ENCODE measurements around the gene SPCS3.
A peak's percentile ranks its signal among the peaks of the same experiment; 100 is the strongest.
"Not testable (repeated sequence)": the region's sequence is repeated elsewhere in the genome, so short reads cannot be mapped to it uniquely, and the experiment has no call there.

The SPCS3 gene

DNA sequence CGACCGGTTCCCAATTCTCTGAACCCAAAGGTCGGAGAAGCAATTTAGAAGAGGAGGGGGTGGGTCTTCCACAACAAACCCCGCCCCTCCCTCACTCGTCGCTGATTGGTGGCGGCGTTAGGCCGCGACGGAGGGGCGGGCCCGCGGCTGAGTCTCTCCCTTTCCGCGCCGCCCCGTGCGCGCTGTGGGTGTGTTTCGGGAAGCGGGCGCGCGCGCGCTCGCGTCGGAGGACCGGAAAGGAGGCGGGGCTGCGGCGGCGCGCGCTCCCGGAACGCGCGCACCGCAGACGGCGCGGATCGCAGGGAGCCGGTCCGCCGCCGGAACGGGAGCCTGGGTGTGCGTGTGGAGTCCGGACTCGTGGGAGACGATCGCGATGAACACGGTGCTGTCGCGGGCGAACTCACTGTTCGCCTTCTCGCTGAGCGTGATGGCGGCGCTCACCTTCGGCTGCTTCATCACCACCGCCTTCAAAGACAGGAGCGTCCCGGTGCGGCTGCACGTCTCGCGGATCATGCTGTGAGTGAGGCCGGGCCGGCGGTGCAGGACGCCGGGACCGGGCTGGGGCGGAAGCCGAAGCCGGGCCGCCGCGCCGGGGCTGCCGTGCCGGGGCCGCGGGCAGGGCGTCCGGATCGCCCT is at the start of gene SPCS3:
TSS of gene SPCS3 (plus strand) at position 263 of the 636 bp plus-strand sequence. CDS start at position 374, 111 bp downstream.
- DNase-seq (ENCODE audit: low spot score) = peak; percentile 98

DNA sequence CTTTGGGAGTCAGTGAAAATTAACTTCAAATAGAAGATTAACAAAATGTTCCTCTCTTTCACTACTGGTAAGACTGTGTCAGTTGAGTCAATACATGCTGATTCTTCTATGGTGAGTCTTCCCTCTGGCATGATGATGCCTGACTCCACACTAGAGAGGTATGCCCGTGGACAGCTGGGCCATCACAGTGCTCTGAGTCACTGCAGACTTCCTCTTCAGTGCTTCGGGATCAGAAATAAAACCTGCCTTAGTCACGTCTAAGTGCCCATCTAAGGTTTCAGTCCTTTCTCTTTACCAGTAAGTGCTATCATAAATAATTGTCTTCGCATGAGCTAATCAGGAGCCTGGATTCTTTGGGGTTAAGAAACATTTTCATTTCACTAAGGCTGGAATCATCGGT is 49.1 kb upstream of the SPCS3 start:
- no peak for DNase-seq (ENCODE audit: low spot score)

DNA sequence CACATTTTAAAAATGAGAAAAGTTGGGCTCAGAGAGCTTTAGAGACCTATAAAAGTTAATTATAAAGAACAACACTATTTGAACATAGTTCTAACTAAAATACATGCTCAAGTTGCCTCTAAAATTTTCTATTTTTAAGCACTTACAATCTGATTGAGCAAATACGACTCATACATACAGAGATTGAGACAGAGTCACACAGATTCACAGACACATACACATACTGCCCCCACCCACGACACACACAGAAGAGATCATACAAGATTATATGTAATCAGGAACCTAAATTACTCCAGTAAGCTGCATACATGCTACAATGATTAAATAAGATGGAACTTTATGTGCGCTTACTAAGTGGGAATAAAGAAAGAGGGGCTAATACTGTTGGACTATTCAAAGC is 48.0 kb upstream of the SPCS3 start:
- DNase-seq (ENCODE audit: low spot score) = no peak

DNA sequence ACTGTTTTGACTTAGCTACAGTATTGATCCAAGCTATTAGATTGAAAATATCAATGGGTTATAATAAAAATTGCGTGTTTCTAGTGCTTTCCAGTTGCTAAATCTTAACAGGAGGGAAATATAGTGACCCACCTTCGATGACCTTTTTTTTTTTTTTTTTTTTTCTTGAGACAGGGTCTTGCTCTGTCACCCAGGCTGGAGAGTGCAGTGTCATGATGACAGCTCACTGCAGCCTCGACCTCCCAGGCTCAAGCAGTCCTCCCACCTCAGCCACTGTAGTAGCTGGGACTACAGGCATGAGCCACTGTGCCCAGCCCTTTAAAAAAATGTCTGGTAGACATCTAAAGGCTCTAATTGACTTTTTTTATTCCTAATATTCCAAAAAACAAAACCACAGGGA is 47.0 kb upstream of the SPCS3 start:
- DNase-seq (ENCODE audit: low spot score) = no peak

DNA sequence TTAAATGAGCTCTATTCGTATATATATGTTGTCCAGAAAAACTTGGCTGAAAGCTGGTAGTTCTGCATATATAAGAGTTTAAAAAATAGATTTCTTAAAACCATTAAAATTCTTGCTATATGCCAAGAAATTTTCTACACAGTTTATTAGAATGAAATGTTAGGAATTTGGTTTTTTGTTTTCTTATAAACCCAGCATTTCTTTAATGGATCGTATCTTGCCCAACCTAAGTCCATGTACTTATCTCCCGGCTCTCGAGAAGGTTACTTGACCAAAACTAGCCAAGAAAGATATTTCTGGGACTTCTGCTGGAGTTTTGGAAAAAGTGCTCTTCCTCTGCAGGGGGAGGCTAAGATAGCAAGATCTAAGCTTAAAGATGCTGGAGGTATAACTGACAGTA is 46.0 kb upstream of the SPCS3 start:
- DNase-seq (ENCODE audit: low spot score) = no peak

DNA sequence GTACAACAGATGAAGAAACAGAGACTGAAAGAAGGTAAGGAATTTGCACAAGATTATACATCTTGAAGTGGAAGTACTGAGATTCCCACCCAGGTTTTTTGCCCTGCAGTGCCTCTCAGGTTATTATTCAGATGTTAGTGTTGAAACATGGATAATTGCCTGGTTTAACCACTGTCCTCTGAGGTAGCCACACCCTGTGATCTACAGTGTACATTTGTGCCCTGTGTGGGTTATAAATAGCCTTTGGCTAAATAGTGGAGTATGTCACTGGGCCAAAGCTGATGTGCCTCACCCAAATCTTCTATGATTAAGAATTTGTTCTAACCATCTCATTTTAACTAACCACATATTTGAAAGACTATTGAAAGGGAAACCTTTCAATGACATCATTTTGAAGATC is 45.3 kb upstream of the SPCS3 start:
- DNase-seq (ENCODE audit: low spot score) = no peak

DNA sequence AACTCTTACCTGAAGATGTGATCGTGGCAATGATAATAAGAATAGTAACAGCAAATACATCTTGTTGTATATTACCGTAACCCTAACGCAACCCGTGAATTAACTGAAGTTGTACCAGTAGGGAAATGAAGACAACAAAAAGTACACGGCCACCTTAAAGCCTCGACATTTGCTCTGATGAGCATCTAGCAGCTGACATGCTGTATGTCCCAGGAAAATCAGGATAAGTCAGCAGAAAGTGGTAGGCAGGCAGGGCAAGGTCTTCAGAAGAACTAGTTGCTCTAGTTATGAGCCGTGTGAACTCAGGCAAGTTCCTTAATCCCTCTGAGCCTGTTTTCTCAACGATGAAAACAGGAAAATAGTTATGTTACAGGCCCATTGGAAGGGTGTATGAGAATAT is 43.1 kb upstream of the SPCS3 start:
- DNase-seq (ENCODE audit: low spot score) = no peak

DNA sequence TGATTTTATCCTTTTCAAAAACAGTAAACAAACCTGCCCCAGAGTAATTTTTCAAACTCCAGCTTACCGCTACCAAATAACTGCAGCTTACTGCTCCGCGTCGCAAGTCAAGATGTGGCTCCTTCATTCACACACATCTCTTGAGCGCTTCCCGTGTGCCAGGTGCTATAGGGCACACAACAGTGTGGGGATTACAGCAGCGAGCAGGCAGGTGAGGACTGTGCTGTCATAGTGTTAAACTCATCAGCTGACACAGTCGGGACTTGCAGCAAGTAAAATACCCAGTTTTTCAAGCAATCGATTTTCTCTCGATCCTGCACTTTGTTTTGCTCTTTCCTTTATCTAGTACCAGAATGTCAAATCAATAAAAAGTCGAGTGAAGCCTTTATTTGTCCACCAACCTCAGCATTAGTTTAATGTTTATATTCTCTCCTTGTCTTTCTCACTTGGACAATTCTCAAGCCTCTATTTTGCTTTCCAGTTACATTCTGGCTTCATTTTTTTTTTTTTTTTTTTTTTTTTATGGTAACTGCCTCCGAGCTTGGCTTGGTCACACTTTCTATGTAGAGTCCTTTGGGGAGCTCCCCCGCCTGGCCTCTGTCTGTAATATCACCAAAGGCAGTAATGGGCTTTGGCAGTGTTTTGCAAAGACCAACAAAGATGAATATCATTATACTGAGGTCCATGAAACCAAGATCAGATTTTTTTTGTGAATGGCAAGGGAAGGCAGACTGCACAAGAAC is 42.4 kb upstream of the SPCS3 start:
- peak; percentile 45 for DNase-seq (ENCODE audit: low spot score)

DNA sequence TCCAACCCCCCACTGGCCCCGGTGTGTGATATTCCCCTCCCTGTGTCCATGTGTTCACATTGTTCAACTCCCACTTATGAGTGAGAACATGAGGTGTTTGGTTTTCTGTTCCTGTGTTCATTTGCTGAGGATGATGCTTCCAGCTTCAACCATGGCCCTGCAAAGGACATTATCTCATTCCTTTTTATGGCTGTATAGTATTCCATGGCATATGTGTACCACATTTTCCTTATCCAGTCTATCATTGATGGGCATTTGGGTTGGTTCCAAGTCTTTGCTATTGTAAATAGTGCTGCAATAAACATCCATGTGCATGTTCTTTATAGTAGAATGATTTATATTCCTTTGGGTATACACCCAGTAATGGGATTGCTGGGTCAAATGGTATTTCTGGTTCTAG is 40.2 kb upstream of the SPCS3 start:
- DNase-seq (ENCODE audit: low spot score) = not testable (repeated sequence)

DNA sequence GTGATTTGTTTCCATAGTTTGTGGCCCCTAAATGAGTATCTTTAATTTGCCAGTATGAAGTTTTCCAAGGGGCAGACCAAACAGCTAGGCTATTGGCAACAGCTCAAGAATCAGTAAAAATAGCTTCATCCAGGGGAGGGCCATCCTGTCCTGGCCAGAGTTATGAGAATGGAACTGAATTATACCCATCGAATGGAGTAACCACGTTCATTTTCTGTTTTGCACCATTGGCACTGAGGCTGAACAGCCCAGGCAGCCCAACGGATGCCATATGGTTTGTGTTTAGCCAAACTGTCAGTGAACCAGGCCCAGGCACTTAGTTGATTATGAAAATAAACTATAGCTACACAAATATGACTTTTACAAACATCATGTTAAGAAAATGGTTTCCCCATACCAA is 33.0 kb upstream of the SPCS3 start:
- no peak for DNase-seq (ENCODE audit: low spot score)

DNA sequence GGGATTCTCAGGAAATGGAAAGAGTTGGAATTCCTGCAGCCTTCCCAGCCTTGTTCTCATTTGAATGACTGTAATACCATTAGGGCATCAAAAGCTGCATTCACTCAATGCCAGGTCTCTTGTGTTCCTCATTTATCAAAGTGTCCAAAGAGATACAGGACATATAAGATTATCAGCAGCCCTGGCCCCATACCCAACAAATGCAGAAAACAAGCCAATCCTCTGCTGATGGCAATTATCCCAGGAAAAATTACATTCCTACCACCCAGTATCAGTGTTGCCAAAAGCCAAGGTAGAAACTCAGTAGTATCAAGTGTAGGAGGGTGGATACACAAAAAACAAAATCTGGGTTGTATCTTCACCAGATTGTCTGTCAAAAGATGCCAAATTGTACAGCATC is 32.2 kb upstream of the SPCS3 start:
- no peak for DNase-seq (ENCODE audit: low spot score)

DNA sequence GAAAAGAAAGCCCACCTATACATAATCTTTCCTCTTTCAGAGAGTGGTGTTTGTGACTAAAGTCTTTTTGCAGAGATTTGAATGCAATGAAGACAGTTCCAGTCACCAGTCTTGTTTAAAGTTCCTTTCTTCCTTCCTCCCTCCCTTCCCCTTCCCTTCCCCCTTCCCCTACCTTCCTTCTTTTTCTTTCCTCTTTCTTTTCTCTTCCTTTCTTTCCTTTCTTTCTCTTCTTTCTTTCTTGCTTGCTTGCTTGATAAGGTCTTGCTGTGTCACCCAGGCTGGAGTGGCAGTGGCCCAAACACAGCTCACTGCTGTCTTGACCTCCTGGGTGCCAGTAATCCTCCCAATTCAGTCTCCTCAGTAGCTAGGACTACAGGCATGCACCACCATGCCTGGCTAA is 31.7 kb upstream of the SPCS3 start:
- DNase-seq (ENCODE audit: low spot score) = no peak

DNA sequence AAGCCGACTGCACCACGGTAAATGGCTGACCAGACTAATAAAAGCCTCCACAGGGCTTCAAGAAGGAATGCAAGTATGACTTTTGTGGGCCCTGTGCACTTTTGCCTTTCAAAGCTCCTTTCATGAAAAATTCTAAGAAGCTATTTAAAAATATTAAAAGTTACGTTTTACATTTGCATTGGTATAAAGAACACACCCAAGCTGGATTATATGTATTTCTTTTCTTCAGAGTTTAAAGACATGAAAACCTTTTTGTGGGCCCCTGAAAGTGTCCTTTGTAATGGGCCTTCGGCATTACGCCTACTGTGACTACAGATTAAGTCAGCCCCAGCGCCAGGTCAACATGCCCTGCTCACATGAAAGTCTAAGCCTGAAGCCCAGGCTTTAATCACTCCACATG is 30.2 kb upstream of the SPCS3 start:
- no peak for DNase-seq (ENCODE audit: low spot score)

DNA sequence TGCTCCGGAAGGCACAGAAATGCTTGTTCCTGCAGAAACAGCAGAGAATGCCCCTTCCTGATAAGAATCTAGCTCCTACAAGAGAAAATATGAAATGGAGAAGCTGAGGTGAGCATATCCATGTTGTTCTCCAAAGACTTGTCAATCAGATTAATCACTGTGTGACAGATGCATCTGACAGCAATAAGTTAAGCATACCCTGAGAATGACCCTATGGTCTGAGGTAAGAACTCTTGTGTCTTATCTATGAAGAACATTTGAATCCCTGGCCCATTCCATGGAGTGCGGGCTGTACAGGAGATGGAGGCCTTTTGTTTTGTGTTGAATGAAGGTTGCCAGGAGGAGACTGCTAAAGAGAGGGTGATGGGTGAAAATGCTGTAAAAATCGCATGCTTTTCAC is 29.2 kb upstream of the SPCS3 start:
- DNase-seq (ENCODE audit: low spot score) = no peak

DNA sequence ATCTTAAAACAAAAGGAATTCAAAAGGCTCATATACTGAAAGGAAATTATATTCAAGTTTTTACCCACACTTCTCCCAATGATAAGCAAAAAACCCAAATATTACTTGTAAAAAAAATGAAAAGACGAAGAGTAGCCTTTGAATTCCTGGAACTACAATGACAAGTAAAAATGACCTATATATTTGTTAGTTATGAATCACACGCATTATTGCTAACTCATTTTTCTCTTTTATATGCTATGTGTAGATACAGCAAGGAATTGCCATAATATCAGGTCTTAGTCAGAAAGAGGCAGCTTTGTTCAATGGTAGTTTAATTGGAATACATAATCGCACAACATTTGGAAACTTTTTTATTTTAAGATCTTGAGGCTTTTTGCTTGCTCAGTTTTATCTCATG is 28.0 kb upstream of the SPCS3 start:
- no peak for DNase-seq (ENCODE audit: low spot score)

DNA sequence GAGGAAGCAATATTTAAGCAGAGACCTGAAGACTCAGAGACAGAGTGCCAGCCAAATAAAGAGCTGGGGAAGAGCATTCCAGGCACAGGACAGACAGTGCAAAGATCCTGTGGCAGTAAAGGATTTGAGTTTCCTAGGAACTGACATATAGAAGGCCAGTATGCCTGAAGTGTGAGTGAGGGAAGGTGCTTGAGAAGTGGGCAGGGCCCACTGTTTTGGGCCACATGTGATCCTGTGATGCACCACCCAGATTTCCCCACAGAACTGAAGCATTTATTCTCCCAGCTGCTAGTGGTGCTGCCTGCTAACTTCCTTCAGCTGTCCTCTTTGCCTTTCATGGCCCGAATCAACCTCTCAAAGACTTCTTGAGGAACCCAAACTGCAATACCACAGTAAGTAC is 26.8 kb upstream of the SPCS3 start:
- no peak for DNase-seq (ENCODE audit: low spot score)

DNA sequence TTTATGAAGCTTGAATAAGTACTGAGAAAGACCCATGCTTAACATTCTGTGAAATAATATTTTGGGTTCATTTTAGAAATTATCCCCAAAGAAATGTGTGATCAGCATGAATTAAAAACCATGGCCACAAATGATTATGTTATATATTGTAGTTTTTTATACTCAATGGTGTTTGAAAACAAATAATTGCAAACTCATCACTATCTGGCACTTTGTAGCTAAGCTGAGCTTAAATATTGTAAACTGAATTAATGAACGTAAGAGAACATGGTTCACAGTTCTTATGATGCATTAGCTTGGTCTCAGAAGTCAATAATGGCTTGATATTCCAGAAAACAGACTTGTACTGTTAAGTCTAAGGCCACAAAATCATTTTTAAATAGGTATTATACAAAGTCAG is 26.1 kb upstream of the SPCS3 start:
- no peak for DNase-seq (ENCODE audit: low spot score)

DNA sequence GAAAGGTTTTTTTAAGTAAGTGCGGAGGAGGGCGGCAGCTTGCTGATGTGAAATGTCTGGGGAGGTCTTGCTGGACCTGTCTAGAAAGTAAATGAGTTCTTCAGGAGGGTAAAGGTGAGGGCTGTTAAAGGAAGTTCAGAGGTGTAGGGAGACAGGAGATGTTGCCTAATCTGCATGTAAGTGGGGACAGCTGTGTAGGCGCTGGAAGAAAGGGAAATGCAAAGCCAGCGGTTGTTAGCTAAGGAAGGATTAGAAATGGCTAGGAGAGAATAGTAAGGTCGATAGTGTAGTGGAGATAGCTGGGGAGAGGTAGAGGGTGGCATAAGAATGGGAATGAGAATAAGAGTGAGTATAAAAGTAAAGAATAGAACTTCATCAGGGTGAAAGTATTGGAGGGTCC is 23.9 kb upstream of the SPCS3 start:
- DNase-seq (ENCODE audit: low spot score) = not testable (repeated sequence)

DNA sequence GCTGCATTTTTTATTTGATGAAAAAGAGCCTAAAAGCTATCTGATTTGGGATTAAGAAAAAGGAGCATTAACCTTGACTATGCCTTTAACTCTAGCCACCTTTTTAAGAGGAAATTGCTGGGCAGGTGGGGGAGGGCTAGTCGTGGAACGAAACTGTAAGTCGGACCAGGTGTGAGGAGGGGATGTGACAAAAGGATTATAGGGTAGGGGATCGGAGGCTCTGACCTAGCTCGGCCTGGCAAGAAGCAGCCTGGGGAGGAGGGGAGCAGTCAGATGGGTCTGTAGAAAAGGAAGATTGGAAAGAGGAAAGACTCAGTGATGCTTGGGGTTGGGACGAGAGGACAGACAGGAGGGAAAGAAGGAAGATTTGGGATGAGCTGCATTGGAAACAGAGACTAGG is 21.1 kb upstream of the SPCS3 start:
- DNase-seq (ENCODE audit: low spot score) = no peak

DNA sequence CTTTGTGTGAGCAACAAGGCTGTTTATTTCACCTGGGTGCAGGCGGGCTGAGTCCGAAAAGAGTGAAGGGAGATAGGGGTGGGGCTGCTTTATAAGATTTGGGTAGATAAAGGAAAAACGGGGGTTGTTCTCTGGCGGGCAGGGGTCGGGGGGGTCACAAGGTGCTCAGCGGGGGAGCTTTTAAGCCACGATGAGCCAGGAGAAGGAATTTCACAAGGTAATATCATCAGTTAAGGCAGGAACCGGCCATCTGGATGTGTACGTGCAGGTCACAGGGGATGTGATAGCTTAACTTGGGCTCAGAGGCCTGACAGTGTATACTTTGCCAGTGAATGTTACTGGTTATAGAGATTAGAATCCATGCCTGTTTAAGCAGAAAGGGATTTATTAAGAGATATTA is 19.7 kb upstream of the SPCS3 start:
- no peak for DNase-seq (ENCODE audit: low spot score)

DNA sequence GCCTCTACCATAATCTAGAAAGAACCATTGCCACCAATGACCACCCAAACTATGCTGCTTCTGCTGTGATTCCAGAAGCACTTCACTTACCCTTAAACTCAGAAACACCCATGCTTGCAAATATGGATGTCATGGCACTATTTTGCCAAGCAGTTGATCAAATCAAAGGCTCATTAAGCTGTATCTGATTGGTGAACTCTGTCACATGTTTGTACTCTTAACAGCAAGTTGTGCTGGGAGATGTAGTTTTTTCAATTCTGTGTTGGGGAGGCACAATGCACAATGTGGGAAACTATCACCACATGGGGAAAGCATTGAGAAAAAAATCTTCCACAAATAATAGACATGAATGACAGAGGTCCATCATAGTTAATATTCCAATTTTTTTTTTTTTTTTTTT is 19.2 kb upstream of the SPCS3 start:
- DNase-seq (ENCODE audit: low spot score) = no peak

DNA sequence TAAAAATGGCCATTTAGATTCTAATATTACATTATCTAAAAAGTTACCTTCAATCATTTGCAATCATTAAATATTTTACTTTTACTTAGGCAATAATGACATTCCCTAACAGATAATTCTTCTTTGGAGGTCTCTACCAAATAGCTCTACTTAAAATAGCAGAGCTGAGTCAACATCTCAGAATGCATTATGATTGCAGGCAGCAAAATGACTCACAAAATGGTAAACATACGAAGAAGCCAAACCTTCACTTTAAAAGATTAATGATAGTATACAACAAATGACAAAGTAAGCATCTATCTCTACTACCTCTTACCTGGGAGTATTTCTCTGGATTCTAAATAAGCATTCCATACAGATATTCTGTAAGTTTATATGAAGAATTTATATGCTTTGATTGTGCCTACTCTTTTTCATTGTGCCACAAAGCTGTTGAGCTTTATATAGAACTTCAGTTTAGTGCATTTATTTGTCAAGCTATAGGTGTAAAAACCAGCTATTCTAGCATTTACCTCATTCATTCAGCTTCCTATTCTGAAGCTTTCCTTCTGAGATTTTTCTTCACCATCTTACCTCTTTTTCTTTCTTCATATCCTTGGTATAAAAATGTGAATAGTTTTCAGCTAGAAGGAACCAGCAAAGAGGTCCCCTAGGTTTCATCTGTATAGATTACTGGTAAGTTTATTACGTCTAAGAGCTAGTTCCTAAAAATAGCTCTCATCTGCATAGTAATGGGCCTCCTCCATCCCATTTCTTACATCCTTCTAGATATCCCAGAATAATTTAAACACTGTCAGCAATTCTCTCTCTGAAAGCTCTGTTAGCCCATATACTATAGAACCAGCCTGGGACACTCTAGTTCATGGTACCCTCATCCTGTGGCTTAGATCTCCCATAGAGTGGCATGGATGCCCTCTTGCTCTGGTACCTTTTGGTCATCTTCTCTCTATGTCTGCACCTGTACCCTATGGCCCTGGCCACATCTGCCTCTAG is 17.2 kb upstream of the SPCS3 start:
- DNase-seq (ENCODE audit: low spot score) = no peak

DNA sequence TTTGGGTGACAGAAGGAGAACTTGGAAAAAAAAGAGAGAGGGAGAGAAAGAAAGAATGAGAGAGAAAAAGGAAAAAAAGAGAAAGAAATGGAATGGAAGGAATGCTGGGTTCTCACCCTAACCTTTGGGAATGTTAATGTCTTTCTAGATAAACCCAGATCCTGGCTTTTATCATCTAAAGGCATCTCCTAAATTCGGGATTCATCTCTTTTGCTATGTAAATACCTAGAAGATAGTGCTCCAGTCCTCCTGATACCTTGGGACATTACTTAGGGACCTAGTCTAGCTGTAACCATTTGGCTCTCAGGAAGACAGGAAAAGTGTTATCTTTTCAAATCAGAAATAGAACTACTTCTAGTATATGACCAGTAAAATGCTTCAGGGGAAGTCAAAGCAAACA is 15.8 kb upstream of the SPCS3 start:
- DNase-seq (ENCODE audit: low spot score) = no peak
